ENCODE data around the gene GLI3. TPM values are rescaled to one million over a fixed set of nuclear protein-coding genes. Genes with fewer than 3 reads are reported as not detected.

The GLI3 gene
- total RNA-seq, 4 donors from 2014 or later = 23.1 to 41.3 (median 24.6) TPM

- TF ChIP-seq POLR2A (IDR thresholded peaks at IDR 0.05) (no peak), EP300 (IDR thresholded peaks at IDR 0.05) (no peak), CTCF (IDR thresholded peaks at IDR 0.05) (no peak), POLR2AphosphoS5 (IDR thresholded peaks at IDR 0.05) (no peak)
- Histone ChIP-seq H3K4me1 (peaks cover 17% of the 10 kb centered on the region), H3K27me3 (no peaks in the 10 kb centered on the region), H3K9me3 (no peaks in the 10 kb centered on the region), H3K4me3 (no peak overlapping the region), H3K27ac (no peak overlapping the region), H3K36me3 (no peaks in the 10 kb centered on the region)
- DNase-seq (ENCODE audit: low spot score in 2 of 2) = no peak
- WGBS = 75% methylated on average over 3 of the region's 3 CpGs
Observed at GRCh38 chr7:42192066-42192465, 44.9 kb downstream of the GLI3 start.

- Histone ChIP-seq H3K36me3 (no peaks in the 10 kb centered on the region), H3K27me3 (no peaks in the 10 kb centered on the region), H3K9me3 (no peaks in the 10 kb centered on the region), H3K4me1 (peaks cover 20% of the 10 kb centered on the region), H3K4me3 (no peak overlapping the region), H3K27ac (no peak overlapping the region)
- no peak for TF ChIP-seq CTCF (IDR thresholded peaks at IDR 0.05)
- TF ChIP-seq POLR2A (IDR thresholded peaks at IDR 0.05) = no peak
- no peak for TF ChIP-seq EP300 (IDR thresholded peaks at IDR 0.05)
- no peak for TF ChIP-seq POLR2AphosphoS5 (IDR thresholded peaks at IDR 0.05)
- 26% methylated on average over 1 of the region's 1 CpG for WGBS
- DNase-seq (ENCODE audit: low spot score in 2 of 2) = no peak
Observed at GRCh38 chr7:42189535-42189934, 47.5 kb downstream of the GLI3 start.

GRCh38 chr7:42186151-42186550, 50.9 kb downstream of the GLI3 start:
- no peaks in the 10 kb centered on the region for H3K27me3 ChIP-seq
- H3K36me3 ChIP-seq = no peaks in the 10 kb centered on the region
- H3K4me3 ChIP-seq = no peak overlapping the region
- peak in 1 of 2 donors; percentile 8 for TF ChIP-seq CTCF (IDR thresholded peaks at IDR 0.05)
- no peak for TF ChIP-seq POLR2A (IDR thresholded peaks at IDR 0.05)
- TF ChIP-seq POLR2AphosphoS5 (IDR thresholded peaks at IDR 0.05) = no peak
- TF ChIP-seq EP300 (IDR thresholded peaks at IDR 0.05) = no peak
- peaks cover 8% of the 10 kb centered on the region for H3K4me1 ChIP-seq
- DNase-seq (ENCODE audit: low spot score in 2 of 2) = no peak
- no peaks in the 10 kb centered on the region for H3K9me3 ChIP-seq
- 77% methylated on average over 5 of the region's 5 CpGs for WGBS
- H3K27ac ChIP-seq = no peak overlapping the region

- Histone ChIP-seq H3K36me3 (no peaks in the 10 kb centered on the region), H3K4me3 (no peak overlapping the region), H3K27me3 (no peaks in the 10 kb centered on the region), H3K4me1 (peaks cover 6% of the 10 kb centered on the region), H3K9me3 (no peaks in the 10 kb centered on the region), H3K27ac (no peak overlapping the region)
- no peak for DNase-seq (ENCODE audit: low spot score in 2 of 2)
- TF ChIP-seq CTCF (IDR thresholded peaks at IDR 0.05) = no peak
- TF ChIP-seq EP300 (IDR thresholded peaks at IDR 0.05) = no peak
- WGBS = 87% methylated on average over 3 of the region's 4 CpGs
Observed at GRCh38 chr7:42185726-42186125, 51.3 kb downstream of the GLI3 start.

- no peak overlapping the region for H3K4me3 ChIP-seq
- 86% methylated on average over 6 of the region's 6 CpGs for WGBS
- no peak for DNase-seq (ENCODE audit: low spot score in 2 of 2)
- no peak overlapping the region for H3K27ac ChIP-seq
- H3K27me3 ChIP-seq = no peaks in the 10 kb centered on the region
- peaks cover 9% of the 10 kb centered on the region for H3K4me1 ChIP-seq
- H3K9me3 ChIP-seq = no peaks in the 10 kb centered on the region
- TF ChIP-seq CTCF (IDR thresholded peaks at IDR 0.05) = no peak
- no peak for TF ChIP-seq EP300 (IDR thresholded peaks at IDR 0.05)
- TF ChIP-seq POLR2A (IDR thresholded peaks at IDR 0.05) = no peak
- no peak for TF ChIP-seq POLR2AphosphoS5 (IDR thresholded peaks at IDR 0.05)
- H3K36me3 ChIP-seq = no peaks in the 10 kb centered on the region
Observed at GRCh38 chr7:42183547-42183946, 53.5 kb downstream of the GLI3 start.

All from suprapubic skin (tissue), 4 donors.